HTR-8/SVneo (cell line): Measurements from ENCODE around the gene ITGB2.
A peak's percentile ranks its signal among the peaks of the same experiment; 100 is the strongest.

Experiments
- DNase-seq: peaks from one replicate; pipeline ENCODE4 v3.0.0; 2011; ENCODE audit warnings: low spot score, mixed read lengths; ENCODE audit not compliant: insufficient read length
- FAIRE-seq: peaks from 2 replicates; lab custom pipeline; 2011; peaks lifted over from hg19 to GRCh38; lab: Jason Lieb, UNC

ITGB2 gene

DNA sequence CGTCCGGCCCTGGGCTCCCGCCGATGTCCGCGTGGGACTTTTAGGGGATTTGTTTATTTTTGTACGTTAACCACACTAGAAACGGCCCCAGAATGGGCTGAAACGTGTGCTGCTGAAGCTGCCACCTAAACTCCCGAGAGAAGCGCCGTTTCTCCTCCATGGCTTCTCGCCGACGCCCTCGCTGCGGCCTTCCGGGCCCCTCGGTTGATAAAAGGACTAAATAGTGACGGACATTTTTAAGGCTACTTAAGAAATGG lies 46.5 kb downstream of the ITGB2 start:
- DNase-seq (no peak), FAIRE-seq (no peak)

DNA sequence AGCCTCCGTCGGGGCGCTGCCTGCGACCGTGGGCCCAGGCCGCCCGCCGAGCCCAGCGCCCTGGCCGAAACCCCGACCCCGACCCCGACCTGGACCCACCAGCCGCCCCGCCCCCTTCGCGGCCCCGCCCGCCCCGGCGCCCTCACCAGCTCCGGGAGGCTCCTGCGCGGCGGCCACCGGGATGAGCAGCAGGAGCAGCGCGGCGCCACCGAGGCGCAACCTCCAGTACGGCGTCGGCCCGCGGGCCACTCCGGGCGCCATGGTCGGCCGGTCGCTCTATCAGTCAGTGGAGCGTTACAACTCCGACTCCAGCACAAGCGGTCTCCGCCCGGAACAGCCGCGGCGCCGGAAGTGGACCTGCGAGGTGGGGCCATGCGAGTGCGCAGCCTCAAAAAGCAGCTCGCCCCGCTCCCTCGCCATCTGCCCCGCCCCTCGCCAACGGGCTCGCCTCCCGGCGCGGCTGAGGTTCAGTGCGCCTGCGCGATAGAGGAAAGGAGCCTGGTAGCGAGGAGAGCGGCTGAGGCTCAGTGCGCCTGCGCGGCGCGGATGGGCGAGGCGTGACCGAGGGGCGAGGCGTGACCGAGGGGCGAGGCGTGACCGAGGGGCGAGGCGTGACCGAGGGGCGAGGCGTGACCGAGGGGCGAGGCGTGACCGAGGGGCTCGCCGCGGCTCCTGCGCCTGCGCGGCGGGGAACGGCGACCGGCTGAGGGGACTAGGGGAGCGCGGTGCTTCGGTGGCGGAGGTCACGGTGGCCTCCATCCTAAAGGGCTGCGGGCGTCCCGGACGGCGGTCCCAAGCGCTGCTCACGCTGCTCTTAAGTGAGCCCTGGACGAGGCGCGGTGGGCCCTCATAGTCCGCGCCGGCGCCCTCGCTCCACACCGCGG lies 47.1 kb downstream of the ITGB2 start, which contains the start of gene PTTG1IP:
PTTG1IP (minus strand) TSS at position 335 of the 884 bp plus-strand sequence; CDS start at position 261, 74 bp downstream.
- FAIRE-seq (peak; percentile 87), DNase-seq (peak; percentile 99)

DNA sequence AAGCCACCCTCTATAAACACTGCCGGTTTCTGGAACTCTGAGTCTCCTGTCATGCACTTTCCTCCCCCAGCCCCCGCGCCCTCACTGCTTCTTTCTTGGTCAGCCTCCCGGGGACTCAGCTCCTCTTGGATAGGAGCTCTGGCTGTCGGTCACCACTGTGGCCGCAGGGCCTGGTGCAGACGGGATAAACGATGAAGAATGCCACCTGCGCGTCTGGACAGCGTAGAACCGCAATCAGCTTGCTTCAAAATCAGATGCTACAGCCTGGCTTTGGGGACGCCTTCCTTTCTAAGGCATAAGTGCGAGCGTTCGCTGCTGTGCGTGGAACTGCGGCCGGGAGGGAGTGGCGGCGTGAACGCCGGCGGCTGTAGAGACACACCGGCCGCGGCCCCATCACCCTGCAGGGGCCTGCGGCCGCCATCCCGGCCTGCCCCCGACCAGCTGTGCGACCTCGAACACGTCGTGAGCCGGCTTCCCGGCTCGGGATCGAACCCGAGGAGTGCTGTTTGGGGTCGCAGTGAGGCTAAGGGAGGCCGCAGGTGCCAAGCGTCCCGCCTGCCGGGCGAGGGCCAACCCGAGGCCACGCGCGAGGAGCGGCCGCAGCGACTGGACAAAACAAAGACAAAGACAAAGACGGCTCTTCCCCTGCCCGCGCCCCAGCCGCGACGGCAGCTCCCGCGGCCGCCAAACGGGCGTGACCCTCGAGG lies 47.9 kb downstream of the ITGB2 start:
- FAIRE-seq (no peak), DNase-seq (no peak)

DNA sequence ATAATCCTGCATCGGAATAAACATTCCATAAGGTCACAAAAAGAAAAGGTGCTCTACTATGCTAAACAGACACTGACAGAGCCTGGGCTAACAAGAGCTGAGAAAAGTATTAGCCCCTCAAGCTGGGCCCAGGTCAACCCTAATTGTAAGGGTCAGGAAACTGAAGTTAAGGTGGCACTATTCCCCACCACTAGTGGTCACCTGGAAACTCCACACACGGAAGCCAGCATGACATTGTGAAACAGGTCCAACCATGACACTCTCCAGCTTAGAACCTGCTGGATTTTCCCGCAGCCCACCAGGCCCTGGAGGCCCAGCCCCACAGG lies 48.4 kb downstream of the ITGB2 start:
- FAIRE-seq (no peak), DNase-seq (no peak)

DNA sequence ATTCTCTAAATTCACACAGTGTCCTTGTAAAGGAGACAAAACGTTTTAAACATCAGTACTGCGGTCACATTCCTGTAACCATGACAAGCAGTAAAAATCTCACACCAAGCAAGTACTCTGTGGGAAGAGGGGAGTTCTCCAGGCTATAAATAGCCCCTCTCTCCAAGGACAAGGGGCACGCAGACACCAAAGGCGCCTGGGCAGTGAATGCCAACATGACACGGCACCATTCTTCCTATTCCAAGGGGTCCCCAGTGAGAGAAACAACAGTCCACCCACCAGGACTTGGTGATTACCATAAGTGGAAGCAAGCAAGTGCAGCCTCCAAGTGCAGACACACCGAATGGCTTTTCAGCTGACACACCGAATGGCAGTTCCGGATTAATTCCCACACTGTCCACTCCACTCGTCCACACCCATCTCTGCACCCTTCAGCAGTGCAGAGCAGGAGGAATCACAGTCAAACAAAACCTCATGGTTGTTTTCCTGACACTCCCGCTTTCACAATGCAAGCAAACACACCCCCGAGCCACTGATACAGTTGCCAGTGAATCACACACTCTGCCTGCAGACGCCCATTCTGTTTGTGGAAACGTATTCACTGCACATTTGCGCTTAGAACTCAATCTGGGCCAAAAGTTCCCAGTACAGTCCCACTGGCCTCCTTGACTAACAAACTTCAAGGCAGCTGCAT lies 49.0 kb downstream of the ITGB2 start:
- DNase-seq: no peak
- no peak for FAIRE-seq

DNA sequence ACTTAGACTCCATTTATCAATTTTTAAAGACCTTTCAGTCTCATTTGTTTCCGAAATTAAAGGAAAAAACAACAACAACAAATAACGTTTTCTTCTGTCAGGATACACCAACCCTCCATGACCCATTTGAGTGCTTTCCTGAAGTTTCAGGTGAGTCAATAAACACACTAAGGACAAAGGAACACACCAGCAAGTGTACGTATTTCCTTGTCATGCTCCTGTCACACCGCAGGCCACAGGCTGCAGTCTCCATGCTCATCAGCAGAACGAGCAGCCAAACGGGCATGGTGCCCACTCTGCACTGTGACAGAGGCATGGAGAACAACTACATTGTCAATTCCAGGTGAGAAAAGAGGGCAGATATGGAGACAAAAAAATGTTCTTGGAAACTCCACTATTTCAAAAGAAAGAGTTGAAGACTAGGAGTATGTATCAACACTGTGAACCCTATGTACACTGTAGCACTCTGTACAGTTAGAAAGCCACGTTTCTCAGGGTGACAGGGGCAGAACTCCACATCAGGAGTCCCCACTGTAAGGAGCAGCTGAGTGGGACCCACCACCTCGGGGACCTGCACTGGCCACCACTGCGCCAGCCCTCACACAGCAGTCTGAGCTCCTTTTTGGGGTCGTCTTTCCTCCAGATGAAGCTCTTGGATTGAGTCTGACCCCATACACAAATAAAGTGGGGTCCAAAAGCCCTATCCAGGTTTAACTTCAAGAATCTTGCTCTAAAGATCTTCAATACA lies 49.8 kb downstream of the ITGB2 start:
- FAIRE-seq: no peak

DNA sequence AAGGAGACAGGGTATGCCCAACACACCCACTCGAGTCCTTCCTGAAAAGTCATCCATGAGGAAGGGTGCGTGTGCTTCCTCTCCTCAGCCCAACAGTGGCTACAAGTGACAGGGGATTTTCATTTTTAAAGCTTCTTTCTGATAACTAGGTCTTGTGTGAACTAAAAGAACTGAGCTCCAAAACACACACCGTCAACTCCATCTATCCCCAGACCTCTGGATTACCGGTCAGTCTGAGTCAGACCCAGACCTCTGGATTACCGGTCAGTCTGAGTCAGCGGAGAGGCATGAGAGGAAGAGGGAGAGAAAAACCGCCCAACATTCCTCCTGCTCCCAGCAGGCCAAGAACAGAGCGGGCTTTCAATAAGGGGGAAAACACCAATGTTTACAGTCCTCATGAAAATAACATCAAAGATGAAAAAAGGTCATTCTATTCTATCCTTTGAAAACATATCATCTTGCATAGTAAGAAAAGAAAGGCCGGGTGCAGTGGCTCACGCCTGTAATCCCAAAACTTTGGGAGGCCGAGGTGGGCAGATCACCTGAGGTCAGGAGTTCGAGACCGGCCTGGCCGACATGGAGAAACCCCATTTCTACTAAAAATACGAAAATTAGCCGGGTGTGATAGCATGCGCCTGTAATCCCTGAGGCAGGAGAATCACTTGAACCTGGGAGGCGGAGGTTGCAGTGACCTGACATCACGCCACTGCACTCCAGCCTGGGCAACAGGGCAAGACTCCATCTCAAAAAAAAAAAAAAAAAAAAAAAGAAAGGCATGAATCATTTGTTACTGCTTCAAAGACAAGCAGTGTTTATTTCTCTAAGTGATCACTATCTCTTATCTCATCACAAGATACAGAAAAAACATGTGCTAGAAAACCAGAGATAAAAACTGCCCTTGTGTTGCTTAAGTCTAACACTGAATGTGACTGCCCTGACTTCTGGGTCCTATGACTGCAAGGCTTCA lies 50.6 kb downstream of the ITGB2 start:
- no peak for FAIRE-seq
- peak; percentile 86 for DNase-seq

More for the DNA sequence above, 49.8 kb downstream of the ITGB2 start:
- no peak for DNase-seq

DNA sequence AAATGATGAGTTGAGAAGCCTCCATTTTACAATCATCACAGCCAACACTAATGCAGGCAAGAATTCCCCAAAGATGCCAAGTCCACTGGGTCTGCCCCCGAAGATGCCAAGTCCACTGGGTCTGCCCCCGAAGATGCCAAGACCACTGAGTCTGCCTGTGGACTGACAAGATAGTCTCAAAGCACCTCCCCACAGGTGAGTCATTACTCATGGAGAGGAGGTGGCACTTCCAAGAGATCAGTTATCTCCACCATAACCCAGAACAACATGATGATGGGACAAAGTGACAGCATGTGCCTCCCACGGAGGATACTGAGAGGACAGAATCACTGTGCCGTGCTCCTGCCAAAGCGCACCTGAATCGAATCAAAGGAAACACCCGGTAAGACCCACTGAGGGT lies 52.0 kb downstream of the ITGB2 start:
- DNase-seq (no peak), FAIRE-seq (no peak)

DNA sequence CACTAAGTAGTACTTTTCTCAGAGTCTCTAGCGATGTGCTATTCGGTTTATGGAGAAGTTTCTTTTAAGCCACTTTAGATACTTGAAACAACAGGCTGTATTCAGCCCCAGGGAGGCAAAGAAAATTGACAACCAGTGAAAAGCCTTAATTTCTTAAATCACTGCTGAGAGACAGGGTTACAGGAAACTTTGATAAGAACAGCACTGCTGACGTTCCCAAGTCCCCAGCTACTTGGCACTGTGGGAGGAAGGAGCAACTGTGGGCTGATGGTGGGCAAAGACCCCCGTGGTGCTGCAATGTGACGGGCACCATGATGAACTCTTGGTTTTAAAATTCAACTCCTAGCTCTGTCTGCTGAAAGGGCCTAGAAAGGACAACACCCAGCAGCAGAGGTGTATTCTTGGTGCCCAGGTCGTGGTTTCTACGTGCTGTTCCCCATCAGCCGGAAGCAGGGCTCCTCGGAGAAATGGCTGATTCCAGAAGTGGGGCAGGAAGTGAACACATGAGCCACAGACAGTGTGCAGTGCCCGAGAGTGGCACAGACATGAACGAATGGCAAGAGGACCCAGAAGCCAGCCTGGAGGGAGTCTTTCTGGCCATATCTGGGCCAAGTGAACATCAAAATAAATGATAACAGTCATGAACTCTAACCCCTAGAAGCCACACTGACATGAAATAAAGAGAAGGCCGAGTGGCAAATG lies 52.5 kb downstream of the ITGB2 start:
- DNase-seq (no peak), FAIRE-seq (no peak)

DNA sequence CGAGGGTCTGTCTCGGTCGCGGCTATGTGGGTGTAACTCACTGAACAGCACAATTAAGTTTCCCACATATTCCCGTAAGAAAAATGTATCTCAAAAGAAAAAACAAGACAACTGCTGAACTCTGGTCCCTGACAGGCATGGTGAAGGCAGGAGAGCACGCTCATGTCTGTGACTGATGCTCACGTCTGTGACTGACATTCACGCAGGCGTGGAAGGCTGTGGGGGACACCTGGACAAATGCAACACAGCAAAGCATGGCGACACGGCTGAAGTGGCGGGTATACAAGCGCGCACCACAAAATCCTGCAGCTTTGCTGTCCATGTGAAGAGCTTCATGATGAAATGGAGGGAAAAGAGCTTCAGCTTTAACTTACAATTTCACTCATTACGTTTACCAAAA lies 53.2 kb downstream of the ITGB2 start:
- FAIRE-seq: no peak

DNA sequence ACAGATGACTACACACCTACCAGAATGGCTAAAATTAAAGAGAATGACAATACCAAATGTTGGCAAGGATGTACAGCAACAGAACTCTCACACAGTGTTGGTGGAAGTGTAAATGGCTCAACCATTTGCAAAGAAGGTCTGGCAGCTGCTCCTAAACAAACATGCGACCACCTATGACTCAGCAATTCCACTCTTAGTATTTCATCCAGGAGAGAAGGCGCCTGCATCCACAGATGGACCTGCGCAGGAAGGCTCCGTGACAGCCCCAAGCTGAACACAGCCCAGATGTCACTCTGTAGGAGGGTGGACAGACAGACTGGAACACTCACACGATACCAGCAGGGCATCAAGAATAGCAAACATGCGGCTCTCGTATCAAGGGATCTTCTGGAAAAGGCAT lies 53.9 kb downstream of the ITGB2 start:
- FAIRE-seq: no peak

More for the DNA sequence above, 53.2 kb downstream of the ITGB2 start:
- DNase-seq: no peak

DNA sequence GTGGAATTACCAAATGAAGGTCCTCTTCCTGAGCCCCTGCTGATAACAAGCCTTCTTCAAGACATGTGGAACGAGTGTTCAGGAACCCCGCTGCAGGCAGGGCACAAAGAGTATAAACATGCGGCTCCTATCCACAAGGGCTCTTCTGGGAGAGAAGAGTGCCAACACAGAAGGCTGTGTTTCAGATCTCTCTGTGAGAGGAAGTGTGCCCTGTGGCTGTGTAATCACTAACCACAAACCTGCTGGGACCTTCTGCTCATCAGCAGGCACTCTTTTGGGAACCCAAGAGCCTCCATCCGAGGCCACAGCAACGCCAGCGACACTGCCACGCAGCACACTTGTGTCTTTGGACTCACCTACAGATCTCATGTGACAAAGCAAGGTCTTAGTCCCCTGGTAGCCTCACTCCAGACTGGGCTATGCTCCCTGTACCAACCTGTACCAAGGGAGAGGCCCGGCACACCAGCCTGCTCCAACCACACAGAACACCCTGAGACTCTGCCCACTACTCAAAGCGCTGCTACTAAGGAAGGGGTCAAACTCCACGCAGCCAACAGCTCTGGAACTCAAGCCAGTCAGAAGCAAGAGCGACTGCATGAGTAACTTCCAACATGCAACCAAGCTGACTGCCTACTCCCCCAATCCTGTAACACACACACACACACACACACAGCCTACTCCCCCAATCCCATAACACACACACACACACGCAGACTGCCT lies 55.0 kb downstream of the ITGB2 start:
- DNase-seq: no peak
- FAIRE-seq: no peak

More for the DNA sequence above, 53.9 kb downstream of the ITGB2 start:
- DNase-seq: no peak

DNA sequence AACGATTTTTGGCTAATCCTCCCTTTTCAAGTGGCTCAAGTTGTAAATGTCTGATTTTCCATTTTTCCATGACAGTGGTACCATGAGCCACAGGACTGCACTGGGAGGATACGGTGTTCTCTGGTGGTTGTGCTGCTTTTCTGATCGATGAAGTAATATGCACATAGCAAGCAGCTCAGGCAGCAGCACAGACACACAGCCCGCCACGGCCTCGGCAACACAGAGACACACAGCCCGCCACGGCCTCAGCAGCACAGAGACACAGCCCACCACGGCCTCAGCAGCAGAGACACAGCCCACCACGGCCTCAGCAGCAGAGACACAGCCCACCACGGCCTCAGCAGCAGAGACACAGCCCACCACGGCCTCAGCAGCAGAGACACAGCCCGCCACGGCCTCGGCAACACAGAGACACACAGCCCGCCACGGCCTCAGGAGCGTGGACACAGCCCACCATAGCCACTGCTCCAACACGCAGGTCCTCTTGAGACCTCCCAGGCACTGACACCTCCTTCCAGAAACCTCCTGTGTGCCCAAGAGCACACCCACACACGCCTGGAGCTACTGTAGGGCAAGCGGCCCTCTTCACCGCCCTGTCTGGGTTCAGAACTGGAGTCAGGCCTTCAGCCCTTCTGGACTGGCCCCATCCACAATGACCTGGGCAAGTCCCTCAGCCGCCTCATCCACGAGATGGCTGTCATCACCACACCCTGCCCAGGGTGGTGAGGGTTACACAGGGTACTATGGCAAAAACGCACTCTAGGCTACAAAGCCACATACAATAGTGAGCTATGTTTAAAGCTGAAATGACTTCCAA lies 57.6 kb downstream of the ITGB2 start:
- FAIRE-seq: no peak
- no peak for DNase-seq

DNA sequence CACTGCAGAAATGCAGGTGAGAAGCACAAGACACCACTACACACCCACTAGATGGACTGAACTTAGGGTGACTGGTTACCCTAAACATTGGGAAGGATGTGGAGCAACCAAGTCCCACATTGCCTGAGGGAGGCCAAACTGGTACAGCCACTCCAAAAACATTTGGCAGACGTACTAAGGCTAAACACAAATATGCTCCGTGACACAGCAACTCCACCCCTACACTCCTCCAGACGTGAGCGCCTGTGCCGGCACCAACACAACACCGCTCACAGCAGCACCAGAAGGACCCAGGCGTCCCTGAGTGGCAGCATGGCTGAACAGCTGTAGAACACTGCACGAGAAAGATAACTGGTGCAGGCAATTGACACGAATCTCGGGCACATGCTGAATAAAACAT lies 61.9 kb downstream of the ITGB2 start:
- FAIRE-seq (peak; percentile 60), DNase-seq (no peak)

DNA sequence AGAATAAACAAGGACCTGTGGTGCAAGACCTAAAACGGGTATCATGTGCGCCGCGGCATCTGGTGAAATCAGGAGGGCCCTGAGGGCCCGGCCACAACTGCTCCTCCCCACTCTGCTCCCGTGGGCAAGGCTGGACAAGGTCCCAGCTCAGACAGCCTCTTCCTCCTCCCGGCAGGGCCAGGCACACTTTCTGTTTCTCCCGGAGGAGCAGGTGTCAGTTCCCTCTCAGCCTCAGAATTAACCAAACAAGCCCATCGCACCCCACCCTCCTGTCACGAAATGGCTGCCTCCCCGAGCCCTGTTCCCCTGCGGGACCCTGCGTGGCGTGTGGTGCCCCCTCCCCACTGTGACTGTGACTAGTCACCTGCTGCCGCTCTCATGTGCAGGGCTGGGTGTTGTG lies 62.4 kb downstream of the ITGB2 start:
- FAIRE-seq: no peak
- DNase-seq: no peak

DNA sequence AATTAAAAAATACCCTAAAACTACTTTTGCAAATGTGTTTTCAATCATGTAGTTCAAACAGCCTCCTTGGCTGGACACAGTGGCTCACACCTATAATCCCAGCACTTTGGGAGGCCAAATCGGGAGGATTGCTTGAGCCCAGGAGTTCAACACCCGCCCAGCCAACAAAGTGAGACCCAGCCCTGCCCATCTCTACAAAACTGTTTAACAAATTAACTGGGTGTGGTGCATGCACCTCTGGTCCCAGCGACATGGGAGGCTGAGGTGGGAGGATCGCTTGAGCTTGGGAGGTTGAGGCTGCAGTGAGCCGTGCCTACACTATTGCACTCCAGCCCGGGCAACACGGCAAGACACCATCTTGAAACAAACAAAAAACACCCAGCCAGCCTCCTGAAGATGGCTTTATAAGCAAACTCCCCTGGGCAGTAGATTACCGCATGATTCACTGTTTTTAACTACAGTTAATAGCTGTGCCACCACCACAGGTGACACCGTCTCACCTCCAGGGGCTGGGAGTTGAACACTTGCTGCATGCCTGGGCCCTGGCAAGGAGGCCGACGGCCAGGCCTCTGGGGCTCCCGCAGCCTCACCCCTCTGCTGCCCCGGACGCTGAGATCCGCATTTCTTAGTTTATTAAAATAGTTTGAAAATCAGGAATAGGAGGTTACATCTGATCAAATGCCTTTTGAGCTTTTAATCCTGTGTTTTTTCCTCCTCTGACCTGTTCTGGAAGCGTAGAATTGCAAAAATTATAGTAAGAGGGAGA lies 63.4 kb downstream of the ITGB2 start:
- FAIRE-seq (no peak), DNase-seq (no peak)

DNA sequence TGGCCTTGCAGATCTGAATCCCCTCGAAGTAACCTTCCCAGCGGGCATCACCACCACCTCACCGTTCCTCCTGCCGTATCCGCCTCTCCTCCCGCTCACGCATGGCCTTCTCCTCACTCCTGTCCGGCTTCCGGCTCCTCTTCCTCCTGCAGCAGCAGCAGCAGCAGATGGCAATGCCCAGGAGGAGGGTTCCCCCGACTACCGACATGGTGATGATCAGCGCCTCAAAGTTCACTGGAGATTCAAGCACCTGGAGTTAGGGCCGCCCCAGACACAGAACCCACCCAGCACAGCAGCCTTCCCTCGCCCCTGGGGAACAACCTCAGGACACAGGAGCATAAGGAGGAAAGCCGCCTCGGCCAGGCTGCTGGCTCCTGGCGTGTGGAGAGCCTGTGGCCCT lies 64.6 kb downstream of the ITGB2 start:
- FAIRE-seq (no peak), DNase-seq (no peak)
